Measurements from ENCODE around the gene AQR. TPM values are rescaled to one million over a fixed set of nuclear protein-coding genes. Genes with fewer than 3 reads are reported as not detected.

The AQR gene
- polyA plus RNA-seq, 1 of the 3 experiments (the other 2 are of a cell fraction): 11.6 TPM

GRCh38 chr15:34812369-34812768, 157.2 kb downstream of the AQR start:
- Histone ChIP-seq H3K27me3 (ENCODE audit: insufficient read depth) (no peaks in the 10 kb centered on the region), H3K4me1 (ENCODE audit: control insufficient read depth in 1 of 2, insufficient read depth in 2 of 2, low read depth in 1 of 2, low read length in 1 of 2) (peaks cover 9 to 16% of the 10 kb centered on the region in 2 experiments), H4K20me1 (ENCODE audit: insufficient read depth) (no peaks in the 10 kb centered on the region), H3K36me3 (replicated peaks in 1 of 2; ENCODE audit: control insufficient read depth in 1 of 2, insufficient read depth in 2 of 2, low read length in 1 of 2) (no peaks in the 10 kb centered on the region), H3K4me2 (no peak overlapping the region; the same call in 1 of the 2 replicates), H3K79me2 (ENCODE audit: insufficient read depth) (no peaks in the 10 kb centered on the region), H3K4me3 (ENCODE audit: low read depth in 2 of 2, low read length in 1 of 2) (no peak overlapping the region), H2AFZ (ENCODE audit: low read depth) (peak overlapping the region; percentile 62; the same call in 1 of the 2 replicates), H3K27ac (ENCODE audit: low read depth in 2 of 2, low read length in 1 of 2) (peak overlapping the region; percentile 53 to 94; a peak in 3 of 4 replicates), H3K9ac (peak overlapping the region; percentile 7; the same call in 1 of the 2 replicates), H3K9me3 (no peaks in the 10 kb centered on the region), H3F3A (replicated peaks; ENCODE audit: insufficient read depth) (peaks cover 38% of the 10 kb centered on the region), H3K9me2 (no peaks in the 10 kb centered on the region)
- DNase-seq: no peak
- POLR2A ChIA-PET: interaction anchor here (1.2 kb wide), 1 partner anchor 13 kb away, joined by 5 read pairs; no protein-coding TSS in a partner anchor
- CTCF ChIA-PET: no interaction called here
- 10% methylated on average over 1 of the region's 1 CpG for WGBS (ENCODE audit: low lambda C conversion rate)
- TF ChIP-seq YY1 (IDR thresholded peaks at IDR 0.05; ENCODE audit: low read depth): no peak
- peak; percentile 15; the same call in 1 of the 2 replicates for TF ChIP-seq FOSL2 (IDR thresholded peaks at IDR 0.05; ENCODE audit: borderline replicate concordance, low read depth)

GRCh38 chr15:34810443-34811129, 159.0 kb downstream of the AQR start:
- no peak overlapping the region for H3K4me3 ChIP-seq (ENCODE audit: low read depth in 2 of 2, low read length in 1 of 2)
- H3F3A ChIP-seq (replicated peaks; ENCODE audit: insufficient read depth): peaks cover 36% of the 10 kb centered on the region
- no peaks in the 10 kb centered on the region for H3K9me2 ChIP-seq
- peaks cover 9 to 16% of the 10 kb centered on the region in 2 experiments for H3K4me1 ChIP-seq (ENCODE audit: control insufficient read depth in 1 of 2, insufficient read depth in 2 of 2, low read depth in 1 of 2, low read length in 1 of 2)
- DNase-seq: no peak
- H3K9ac ChIP-seq: peak overlapping the region; percentile 59; the same call in 1 of the 2 replicates
- H3K9me3 ChIP-seq: 0 out of 2 replicates have a peak, but pooled peaks cover 3% of the 10 kb centered on the region
- WGBS (ENCODE audit: low lambda C conversion rate): 27% methylated on average over 5 of the region's 5 CpGs
- H3K79me2 ChIP-seq (ENCODE audit: insufficient read depth): no peaks in the 10 kb centered on the region
- peak overlapping the region; percentile 12; the same call in 1 of the 2 replicates for H3K4me2 ChIP-seq
- H3K36me3 ChIP-seq (replicated peaks in 1 of 2; ENCODE audit: control insufficient read depth in 1 of 2, insufficient read depth in 2 of 2, low read length in 1 of 2): no peaks in the 10 kb centered on the region
- ChIA-PET POLR2A (no interaction called here), CTCF (interaction anchor here (1.1 kb wide), 1 partner anchor 19 kb away, joined by 3 read pairs; no protein-coding TSS in a partner anchor)
- peak overlapping the region; percentile 66; the same call in 1 of the 2 replicates for H2AFZ ChIP-seq (ENCODE audit: low read depth)
- peak overlapping the region; percentile 64 to 94 for H3K27ac ChIP-seq (ENCODE audit: low read depth in 2 of 2, low read length in 1 of 2)
- no peaks in the 10 kb centered on the region for H3K27me3 ChIP-seq (ENCODE audit: insufficient read depth)
- no peaks in the 10 kb centered on the region for H4K20me1 ChIP-seq (ENCODE audit: insufficient read depth)
- TF ChIP-seq GATA2 (CRISPR knock-in tag; IDR thresholded peaks at IDR 0.05) (no peak), PBX3 (IDR thresholded peaks at IDR 0.05) (peak; percentile 86), TAF1 (IDR thresholded peaks at IDR 0.05; ENCODE audit: borderline replicate concordance, low read depth, low read length) (peak; percentile 15; the same call in 1 of the 2 replicates), YY1 (IDR thresholded peaks at IDR 0.05; ENCODE audit: low read depth) (0 out of 2 replicates have a peak, but pooled peaks have one; percentile 17), EP300 (IDR thresholded peaks at IDR 0.05; ENCODE audit: borderline replicate concordance in 1 of 2, low read depth in 1 of 2, low read length in 1 of 2) (peak in 1 of 2 experiments; percentile 81; a peak in 2 of 4 replicates), FOXJ3 (CRISPR knock-in tag; IDR thresholded peaks at IDR 0.05) (no peak), NFIC (IDR thresholded peaks at IDR 0.05; ENCODE audit: borderline replicate concordance) (peak; percentile 58), ZBTB33 (IDR thresholded peaks at IDR 0.05; ENCODE audit: borderline replicate concordance, low read depth) (0 out of 2 replicates have a peak, but pooled peaks have one; percentile 65), MXI1 (IDR thresholded peaks at IDR 0.05; ENCODE audit: low read depth, low read length) (no peak), RXRA (IDR thresholded peaks at IDR 0.05; ENCODE audit: borderline replicate concordance, low read depth) (peak; percentile 65), CTCF (IDR thresholded peaks at IDR 0.05) (no peak), FOSL2 (IDR thresholded peaks at IDR 0.05; ENCODE audit: borderline replicate concordance, low read depth) (peak; percentile 95), RAD21 (IDR thresholded peaks at IDR 0.05; ENCODE audit: low read length) (no peak), TEAD4 (IDR thresholded peaks at IDR 0.05; ENCODE audit: borderline replicate concordance, insufficient read depth) (peak; percentile 92), EZH2phosphoT487 (IDR thresholded peaks at IDR 0.05; ENCODE audit: borderline replicate concordance, low read depth) (no peak), GABPA (IDR thresholded peaks at IDR 0.05; ENCODE audit: low read depth) (no peak; the same call in 1 of the 2 replicates), TCF12 (IDR thresholded peaks at IDR 0.05) (peak; percentile 90), SIN3A (IDR thresholded peaks at IDR 0.05; ENCODE audit: borderline replicate concordance, low read depth, low read length) (peak; percentile 42; the same call in 1 of the 2 replicates), ELF1 (IDR thresholded peaks at IDR 0.05) (no peak)
